Posterior vena cava (tissue), 2 donors: ENCODE results near the gene TEX264. TPM values are rescaled to one million over a fixed set of nuclear protein-coding genes. Genes with fewer than 3 reads are reported as not detected.

Experiments
- DNase-seq: peaks from one replicate; pipeline ENCODE4 v3.0.0-alpha.2; 2020; ENCODE audit warnings: low spot score
- intact Hi-C, 2 donors: fragments of 100-400 bp; cut with DNase I; formaldehyde crosslinking; loops; one replicate each; pipeline versions ENCODE4 v1.14.1 to v1.14.2; 2022 to 2023
- total RNA-seq, 2 donors: library from RNA; stranded (reverse); fragmentation: NEBNext Ultra II Directional; extraction: Animal tissue kit (Norgen Biotek cat#: 25700); gene quantifications; one replicate each; pipeline ENCODE4 v1.2.1, GENCODE V29; 2021
- donor health status: DM: yes; HTN: yes; CAD: no.
- donor health status: DM: yes; HTN: yes; CAD: no.

Gene TEX264
- total RNA-seq, 2 donors from 2014 or later, result 17.8 to 24.8 TPM

DNA sequence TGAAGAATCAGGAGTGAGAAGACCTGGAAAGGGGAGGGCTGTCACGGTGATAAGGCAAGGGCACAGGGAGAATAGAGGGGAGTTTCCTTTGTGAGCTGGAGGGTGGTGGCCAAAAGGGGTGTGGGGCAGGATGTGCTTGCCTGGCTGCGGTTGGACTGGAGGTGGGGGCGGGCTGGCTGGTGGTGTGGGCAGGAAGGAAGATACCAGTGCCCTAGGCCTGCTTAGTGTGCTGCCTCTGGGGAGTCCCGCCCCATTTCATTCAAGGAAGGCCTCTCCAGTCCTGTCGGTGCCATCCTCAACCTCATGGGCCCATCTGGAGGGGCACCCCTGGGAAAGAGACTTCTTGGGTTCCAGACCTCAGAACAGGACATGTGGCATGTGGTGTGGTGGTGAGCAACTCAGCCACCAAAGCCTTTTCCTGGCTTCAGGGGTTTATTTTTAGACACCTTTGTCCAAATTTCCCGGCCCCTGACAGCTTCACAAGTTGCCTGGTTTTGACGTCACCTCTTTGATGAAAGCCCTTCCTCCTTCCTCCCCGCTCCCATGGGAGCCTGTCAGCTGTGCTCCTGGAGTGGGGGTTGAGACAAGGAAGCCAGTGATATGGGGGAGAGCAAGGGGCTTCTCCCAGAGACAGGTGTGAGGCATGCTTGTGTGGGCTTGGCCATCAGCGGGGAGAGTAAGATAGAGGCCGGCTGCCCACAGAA is 15.6 kb downstream of the TEX264 start:
- DNase-seq, result no peak
- intact Hi-C loops, result no loop called here

DNA sequence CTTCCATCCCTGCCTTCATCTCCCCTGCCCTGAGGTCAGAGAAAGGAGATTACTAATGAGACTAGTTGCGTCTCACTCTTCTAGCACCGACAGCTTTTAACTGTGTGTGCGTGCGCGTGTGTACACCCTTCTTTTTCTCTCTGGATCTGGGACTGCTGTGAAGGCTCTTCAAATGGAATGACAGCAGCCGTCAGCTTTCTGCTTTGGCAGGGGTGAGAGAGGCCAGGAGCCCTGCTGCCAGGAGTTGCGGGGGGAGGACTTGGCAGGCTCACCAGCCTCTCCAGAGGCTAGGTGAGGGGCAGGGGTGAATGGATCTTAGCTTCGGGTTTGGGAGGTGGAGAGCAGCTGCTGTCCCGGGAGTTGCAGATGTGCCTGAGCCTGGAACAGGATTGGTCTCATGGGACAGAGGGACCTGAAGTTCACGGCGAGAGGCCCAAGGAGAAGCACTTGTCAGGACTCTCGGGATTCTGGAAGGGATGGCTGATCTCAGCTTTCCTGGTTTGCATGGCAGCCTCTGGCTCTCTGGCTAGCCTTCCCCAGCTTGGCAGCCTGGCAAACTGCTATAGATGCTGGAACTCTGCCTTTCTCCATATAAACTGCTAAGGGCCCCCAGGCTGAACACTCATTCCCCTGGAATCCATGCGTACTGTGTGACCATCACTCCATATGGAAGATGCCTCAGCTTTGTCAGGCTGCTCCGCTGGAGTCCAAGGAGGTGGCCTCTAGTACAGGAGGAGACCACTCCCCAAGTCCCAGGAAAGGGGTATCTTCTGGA is 16.6 kb downstream of the TEX264 start:
- intact Hi-C loops, result no loop called here
- DNase-seq, result no peak

DNA sequence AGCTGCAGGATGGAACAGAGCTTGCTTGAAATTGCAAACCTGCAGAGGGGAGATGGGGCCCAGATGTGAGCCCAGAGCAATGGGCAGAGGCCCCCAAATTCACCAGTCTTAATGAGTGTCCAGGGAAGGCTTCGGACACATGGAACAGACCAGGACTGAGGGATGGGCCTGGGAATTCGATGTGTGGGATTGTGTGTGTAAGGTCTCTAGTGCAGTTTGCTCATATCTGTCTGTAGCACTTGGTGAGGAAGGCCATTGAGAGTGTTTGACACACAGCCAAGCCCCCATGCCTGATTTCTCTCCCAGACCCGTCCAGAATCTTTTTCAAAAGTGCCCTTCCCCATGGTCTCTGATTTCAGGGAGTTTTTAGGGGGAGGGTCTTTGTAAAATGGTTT is 17.2 kb downstream of the TEX264 start:
- intact Hi-C loops, result no loop called here
- no peak for DNase-seq

DNA sequence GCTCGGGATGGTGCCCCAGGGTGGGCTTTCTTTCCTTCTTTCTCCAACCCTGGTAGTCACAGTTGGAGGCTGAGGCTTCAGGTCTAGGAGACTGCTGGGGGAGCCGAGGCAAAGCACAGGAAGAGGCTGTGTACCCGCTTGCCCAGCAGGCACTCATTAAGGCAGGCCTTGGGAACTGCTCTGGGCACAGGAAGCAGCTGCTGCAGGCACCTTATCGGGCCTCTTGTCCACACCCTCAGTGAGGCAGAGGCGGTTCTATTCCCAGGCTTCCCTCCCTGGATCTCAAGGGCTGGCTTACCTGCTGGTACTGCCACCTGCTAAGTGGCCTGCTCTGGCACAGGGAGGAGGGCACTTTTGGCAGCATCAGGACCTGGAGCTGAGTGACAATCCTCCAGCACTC is 20.0 kb downstream of the TEX264 start:
- no peak for DNase-seq
- intact Hi-C loops, result no loop called here

DNA sequence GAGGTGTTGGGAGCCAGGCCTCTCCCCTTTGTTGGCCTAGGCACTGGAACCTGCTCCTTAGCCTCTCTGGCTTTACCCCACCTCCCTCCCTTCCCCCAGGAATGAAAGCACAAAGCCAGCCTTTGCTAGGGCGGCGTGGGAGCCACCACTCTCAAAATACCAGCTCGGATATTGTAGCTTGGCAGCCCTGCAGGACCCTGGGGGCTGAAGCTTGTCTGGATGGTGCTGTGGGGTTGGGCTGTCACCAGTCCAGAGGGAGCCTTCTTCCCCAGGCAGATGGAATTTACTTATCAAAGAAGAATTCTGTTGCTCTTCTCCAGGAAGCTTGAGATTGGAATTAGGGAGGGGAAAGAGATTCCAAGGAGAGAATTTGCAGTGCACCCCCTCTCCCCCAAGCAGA is 20.9 kb downstream of the TEX264 start:
- intact Hi-C loops, result no loop called here
- no peak for DNase-seq

DNA sequence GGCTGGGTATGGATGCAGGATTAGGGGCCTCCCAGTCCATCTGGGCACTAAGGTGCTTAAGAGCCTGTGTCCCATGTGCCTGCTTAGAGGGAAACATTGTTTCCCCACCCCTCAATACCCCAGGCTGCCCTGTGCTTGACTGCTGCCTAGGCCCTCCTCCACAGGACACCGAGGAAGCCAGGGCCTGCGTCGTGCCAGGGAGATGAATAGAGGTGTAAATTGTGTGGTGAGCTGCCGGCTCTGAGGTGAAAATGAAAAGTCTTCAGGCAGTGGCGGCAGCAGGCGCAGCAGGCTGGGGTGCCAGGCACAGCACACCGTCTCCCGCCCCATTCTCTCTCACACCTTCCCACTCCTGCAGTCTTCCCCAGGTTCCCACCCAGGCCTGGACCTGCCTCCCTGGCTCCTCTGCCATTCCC is 21.9 kb downstream of the TEX264 start:
- no peak for DNase-seq
- intact Hi-C loops, result no loop called here

DNA sequence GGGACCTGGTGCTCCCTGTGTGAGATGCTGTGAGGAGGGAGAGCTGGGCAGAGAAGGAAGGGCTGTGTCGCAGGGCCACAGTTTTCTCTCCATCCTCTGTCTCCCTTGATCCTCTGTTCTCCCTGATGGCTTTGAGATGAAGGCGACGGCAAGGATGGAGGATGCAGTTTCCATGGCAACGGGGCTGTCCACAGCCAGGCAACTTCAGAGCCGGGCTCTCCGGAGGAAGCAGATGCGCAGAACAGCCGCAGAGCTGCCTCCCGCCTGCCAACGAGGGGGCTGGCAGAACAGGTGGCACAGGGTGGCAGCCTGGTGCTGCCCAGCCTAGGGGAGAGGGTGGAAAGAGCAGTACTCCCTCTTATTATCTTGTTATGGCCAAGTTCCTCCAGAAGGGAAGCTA is 25.9 kb downstream of the TEX264 start:
- DNase-seq, result no peak

DNA sequence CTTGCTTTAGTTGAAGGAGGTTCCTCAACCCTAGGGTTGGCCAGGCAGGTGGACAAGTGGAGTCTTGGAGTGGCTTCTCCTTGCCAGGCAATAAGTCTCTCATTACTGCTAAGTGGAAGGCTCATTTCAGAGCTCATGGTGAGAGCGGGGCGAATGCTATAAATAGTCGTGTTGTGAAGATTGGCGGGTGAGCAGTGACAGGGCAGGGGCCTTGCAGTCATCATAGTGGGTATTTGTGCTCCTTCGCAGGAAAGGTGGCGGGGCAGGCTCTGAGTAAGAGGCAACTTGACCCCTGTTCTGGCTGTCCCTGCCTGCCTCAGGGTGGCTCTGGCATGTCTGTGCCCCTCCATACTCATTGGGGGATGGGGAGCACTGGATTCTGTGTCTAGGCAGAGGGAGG is 27.2 kb downstream of the TEX264 start:
- DNase-seq, result no peak
- intact Hi-C loops, result no loop called here

More for the DNA sequence above, 25.9 kb downstream of the TEX264 start:
- intact Hi-C loops, result no loop called here

DNA sequence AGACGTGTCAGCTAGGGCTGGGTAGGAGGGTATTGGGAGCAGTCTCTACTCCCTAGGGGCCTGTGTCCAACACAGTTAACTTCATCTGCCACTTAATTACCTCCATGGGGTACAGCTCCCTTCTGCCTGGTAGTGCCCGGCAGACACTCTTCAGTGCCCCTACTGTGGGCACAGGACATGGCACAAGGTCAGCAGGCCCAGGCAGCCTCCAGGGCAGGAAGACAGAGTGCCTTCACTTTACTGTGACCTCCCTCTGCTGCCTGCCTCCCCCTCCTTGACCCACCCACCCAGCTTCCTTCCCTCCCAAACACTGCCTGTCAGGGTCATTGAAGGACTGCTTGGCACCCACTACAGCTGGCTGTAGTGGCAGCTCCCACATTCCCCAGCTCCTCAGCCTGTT is 29.4 kb downstream of the TEX264 start:
- intact Hi-C loops, result no loop called here
- no peak for DNase-seq

DNA sequence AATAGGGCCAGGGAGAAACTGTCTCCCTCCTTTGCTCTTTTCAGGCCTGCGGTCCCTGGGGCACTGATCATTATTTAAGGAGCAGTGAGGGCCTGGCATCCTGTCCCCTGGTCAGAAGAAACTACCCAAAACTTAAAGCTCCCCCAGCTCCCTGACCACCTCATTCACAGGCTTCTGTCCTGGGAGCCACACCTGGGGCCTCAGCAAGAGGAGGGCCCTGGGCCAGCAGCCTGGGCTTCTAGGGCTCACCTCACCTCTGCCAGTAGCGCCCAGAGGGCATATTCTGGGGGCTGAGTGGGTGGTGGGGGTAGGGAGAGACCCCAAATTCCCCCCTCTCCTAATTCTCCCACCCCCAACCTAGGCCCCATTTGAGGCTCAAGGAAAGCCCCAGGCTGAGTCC is 31.1 kb downstream of the TEX264 start:
- peak; percentile 58 for DNase-seq
- intact Hi-C loops, result no loop called here

DNA sequence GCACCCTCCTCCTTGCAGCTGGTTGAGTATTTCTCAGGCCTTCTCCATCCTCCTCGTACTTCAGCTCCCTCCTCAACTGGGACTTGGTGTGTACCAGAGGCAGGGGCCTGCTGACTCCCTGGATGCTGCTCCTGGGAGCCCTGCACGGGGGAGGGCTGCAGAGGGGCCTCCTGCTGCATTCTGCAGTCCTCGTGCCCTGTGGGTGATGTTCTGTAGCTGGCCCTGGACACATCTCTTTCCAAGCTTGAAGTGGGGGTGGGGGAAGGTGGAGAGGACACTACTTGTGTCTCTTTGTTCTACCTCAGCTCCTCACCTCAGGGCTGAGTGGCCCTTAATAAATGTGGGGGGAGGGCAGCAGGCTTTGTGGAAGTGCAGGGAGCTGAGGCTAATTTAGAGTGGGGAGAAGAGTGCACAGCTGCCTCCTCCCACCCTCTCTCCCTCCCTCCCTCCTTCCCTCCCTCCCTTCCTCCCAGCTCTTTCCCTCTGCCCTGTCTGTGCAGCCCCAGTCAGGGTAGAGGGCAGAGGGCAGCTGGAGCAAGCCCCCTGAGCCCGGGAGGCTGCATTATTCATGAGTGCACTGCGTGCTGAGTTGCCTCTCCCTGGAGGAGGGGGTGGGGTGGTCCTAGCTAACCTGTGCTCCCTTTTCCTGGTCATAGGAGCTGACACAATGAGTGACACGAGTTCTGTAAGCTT is 32.2 kb downstream of the TEX264 start:
- intact Hi-C loops, result no loop called here
- peak; percentile 57 for DNase-seq

DNA sequence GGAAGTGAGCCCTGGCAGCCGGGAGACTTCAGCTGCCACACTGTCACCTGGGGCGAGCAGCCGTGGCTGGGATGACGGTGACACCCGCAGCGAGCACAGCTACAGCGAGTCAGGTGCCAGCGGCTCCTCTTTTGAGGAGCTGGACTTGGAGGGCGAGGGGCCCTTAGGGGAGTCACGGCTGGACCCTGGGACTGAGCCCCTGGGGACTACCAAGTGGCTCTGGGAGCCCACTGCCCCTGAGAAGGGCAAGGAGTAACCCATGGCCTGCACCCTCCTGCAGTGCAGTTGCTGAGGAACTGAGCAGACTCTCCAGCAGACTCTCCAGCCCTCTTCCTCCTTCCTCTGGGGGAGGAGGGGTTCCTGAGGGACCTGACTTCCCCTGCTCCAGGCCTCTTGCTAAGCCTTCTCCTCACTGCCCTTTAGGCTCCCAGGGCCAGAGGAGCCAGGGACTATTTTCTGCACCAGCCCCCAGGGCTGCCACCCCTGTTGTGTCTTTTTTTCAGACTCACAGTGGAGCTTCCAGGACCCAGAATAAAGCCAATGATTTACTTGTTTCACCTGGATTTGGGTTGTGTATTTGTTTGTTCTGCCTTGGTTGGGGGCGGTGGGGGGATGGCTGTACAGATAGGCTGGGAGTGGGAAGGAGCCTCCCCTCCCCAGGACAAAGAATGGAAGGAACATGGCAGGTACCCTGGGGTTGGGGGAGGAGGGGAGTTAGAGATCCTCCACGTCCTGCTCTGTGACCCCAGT is 32.9 kb downstream of the TEX264 start:
- intact Hi-C loops, result no loop called here
- peak; percentile 80 for DNase-seq

DNA sequence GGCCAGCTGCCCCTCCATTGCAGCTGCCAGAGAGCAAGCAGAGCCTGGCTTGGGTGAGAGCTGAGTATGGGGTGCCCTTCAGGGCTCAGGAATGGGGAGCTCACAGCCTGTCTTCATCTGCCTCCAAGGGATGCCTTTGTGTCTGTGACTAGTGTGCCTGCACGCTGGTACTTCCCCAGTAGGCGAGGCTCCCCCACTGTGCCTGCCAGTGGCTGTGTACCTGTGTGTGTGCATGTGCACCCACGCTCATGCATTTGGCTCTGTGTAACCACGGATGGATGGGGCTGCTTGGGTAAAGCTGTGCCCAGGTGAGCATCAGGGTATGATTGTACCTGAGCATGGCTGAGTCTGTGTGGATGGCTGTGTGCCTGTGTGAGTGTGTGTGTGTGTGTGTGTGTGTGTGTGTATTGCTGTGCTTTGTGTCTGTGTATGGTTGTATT is 33.5 kb downstream of the TEX264 start:
- peak; percentile 48 for DNase-seq
- intact Hi-C loops, result no loop called here

DNA sequence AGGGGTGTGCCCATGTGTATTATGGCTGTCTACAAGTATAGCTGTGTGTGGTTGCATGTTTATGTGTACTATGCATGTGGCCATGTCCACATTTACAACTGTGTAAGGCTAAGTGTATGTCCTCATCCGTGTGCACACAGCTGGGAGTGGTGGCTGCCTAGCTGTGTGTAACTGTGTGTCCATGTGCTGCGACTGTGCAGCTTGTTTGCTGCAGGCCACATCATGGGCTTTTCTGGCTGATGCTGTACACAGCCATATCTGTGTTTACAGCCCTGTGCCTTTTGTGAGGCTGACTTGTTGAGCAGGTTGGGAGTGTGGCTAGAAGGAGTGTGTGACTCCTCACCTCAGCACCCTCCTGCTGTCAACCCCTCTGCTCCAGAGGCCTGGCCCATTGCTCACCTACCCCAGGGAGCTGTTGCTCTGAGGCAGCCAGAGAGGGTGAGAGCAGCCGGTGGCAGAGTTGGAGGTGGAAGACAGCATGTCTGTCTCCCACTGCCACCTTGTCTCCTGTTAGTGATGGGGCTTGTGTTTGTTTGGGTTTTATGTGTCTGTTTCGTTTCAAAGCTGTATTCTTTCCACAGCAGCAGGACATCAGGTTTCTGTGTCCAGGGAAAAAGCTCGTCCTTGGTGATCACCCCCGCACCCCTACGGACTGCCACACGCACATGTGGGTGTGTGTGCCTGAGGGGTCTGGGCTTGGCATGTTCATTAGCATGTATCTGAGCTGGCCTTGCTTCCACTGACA is 34.4 kb downstream of the TEX264 start:
- intact Hi-C loops, result no loop called here
- peak; percentile 53 for DNase-seq

DNA sequence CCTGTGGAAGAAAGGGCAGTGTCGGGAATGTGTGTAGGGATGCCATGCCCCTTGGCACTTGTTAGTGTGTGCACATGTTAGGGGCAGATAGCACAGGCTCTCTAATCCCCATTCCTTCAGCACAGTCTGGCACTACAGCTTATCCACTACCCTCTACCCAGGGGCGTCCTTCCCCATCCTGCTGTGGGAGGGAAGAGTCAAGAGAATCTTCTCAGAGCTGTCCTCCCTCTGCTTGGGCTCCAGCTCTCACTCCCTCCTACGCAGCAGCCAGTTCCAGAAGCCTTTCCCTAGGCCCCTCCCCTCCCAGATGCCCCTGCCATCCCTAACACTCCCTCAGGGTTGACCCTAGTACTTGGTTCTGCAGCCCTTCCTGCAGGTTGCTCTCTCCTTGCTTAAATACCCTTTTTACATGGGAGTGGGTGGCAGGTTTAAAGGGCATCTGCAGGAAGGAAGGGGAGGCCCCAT is 35.0 kb downstream of the TEX264 start:
- peak; percentile 36 for DNase-seq
- intact Hi-C loops, result no loop called here

DNA sequence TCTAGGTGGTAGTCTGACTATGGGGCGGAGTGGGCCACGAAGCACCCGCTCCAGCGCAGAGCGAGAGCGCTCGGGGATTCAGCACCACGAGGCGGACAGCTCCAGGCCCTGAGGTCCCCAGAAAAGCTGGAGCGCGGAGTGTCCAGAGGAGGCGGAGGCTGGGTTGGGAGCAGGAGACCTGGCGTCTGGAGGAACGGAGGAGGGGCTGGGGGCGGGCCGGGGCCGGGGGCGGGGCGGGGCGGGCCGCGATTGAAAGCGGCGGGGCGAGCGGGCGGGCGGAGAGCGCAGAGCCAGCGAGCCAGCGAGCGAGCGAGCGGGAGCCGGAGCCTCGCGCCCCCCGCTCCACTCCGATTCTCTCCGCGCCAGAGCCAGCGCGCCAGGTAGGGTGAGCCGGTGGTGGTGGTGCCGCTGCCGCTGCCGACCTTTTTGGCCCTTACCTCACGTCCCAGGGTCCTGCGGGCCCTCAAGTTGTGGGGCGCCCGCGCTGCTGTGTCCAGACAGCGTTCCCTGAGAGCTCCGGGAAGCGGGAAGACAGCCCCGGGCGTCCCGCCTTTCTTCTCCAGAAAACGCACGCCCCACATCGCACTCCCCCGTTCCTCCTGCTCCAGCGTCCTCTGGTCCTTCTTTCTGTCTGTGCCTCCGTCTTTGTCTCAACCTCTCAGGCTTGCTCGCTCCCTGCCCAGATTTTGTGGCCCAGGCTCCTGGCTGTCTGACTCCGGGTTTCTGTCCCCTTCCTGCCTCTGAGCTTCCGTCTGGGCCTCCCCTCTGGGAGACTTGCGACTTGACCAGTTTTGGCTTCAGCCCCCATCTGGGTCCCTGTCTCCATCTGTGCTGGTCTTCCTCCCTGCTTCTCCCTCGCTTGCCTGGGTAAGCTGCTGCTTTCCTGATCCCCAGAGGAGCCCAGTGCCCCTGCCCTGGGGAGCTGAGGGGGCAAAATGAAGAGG is 36.0 kb downstream of the TEX264 start, which contains the start of gene GRM2:
TSS of gene GRM2 (plus strand) at position 281 of the 944 bp plus-strand sequence. CDS start 1,916 bp downstream, outside the sequence.
- intact Hi-C loops, result no loop called here
- DNase-seq, result peak; percentile 93

DNA sequence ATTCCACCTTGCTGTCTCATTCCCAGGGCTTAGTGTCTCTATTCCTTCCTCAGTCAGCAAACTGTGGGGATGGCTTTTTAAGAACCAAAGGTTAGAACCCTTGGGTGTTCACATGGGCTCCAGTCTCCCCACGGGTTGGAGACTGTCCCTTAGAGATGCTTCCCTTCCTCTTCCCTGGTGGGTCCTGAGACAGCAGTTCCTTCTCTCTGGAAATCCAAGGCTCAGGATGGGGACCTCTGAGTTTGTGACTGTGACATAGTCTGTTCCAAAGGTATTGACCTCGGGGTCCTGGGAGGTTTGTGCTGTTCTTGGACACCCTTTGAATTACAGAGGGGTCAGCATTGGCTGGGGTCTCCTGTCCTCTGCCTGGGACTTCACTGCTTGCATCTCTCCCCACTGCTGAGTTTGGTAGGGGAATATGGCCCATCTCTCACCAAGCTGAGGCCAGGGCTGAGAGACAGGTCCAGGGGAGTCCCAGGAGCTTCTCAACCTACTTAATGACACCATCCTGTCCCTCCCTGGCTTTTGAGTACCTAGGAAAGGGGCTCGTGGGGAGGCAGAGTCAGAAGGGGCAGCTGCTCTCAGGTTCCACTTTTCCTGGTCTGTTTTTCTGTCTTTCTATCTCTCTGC is 37.3 kb downstream of the TEX264 start:
- intact Hi-C loops, result no loop called here
- peak; percentile 24 for DNase-seq
